Panc1 (cell line): ENCODE results near the gene EFNA2. TPM values are rescaled to one million over a fixed set of nuclear protein-coding genes. Genes with fewer than 3 reads are reported as not detected.

ENCODE experiments used
- ATAC-seq: fragments of 200-7000 bp; cut with Tn5 transposase; 2 replicates; pipeline ENCODE4 v1.9.1; 2020; ENCODE audit warnings: mild to moderate bottlenecking, moderate library complexity
- BruUV-seq: library from RNA; stranded (reverse); fragments of 400-500 nt; replicated peaks from 2 replicates; lab custom pipeline; 2021; lab: Mats Ljungman, UMichigan
- CTCF ChIA-PET: fragments of 300-600 bp; sonication (Branson Sonifier 250); formaldehyde crosslinking; loops from one replicate; lab custom pipeline; 2022; ENCODE audit warnings: antibody characterized with exemption; lab: Charles Lee
- POLR2A ChIA-PET: fragments of 300-600 bp; sonication (Branson Sonifier 250); formaldehyde crosslinking; loops from one replicate; lab custom pipeline; 2022; ENCODE audit warnings: antibody characterized with exemption; lab: Charles Lee
- DNase-seq: peaks from one replicate; pipeline ENCODE4 v3.0.0-alpha.2; 2010; ENCODE audit warnings: low read depth, low spot score
- H3K27ac ChIP-seq: 2 replicates; pipeline ENCODE4 v1.5.1; 2011; ENCODE audit warnings: mild to moderate bottlenecking, low read length, inconsistent platforms
- H3K27me3 ChIP-seq: fragments of 200-500 bp; sonication (Bioruptor generic); 2 replicates; pipeline ENCODE4 v1.6.0; 2014; ENCODE audit warnings: low read length, inconsistent platforms; ENCODE audit not compliant: control insufficient read depth, insufficient read depth
- H3K36me3 ChIP-seq: fragments of 200-500 bp; sonication (Bioruptor generic); 2 replicates; pipeline ENCODE4 v1.5.1; 2014; ENCODE audit warnings: inconsistent platforms, mild to moderate bottlenecking, low read length, moderate library complexity; ENCODE audit not compliant: control insufficient read depth, insufficient read depth
- H3K4me1 ChIP-seq: 2 replicates; pipeline ENCODE4 v1.5.1; 2011; ENCODE audit warnings: inconsistent platforms, mild to moderate bottlenecking, low read length, moderate library complexity; ENCODE audit not compliant: control insufficient read depth, insufficient read depth
- H3K4me3 ChIP-seq, 2 experiments: 2 replicates each; pipeline ENCODE4 v1.5.1; 2011 to 2012; ENCODE audit warnings: low read depth in 2 of 2, low read length in 2 of 2, mild to moderate bottlenecking in 2 of 2, inconsistent platforms in 1 of 2, moderate library complexity in 1 of 2
- H3K9me3 ChIP-seq: fragments of 200-500 bp; sonication (Bioruptor generic); 2 replicates; pipeline ENCODE4 v1.5.1; 2014; ENCODE audit warnings: low read depth, mild to moderate bottlenecking, inconsistent platforms, low read length, moderate library complexity; ENCODE audit not compliant: control insufficient read depth, insufficient read depth
- POLR2AphosphoS5 ChIP-seq: IDR thresholded peaks from 2 replicates; pipeline ENCODE4 v1.6.1; 2012; ENCODE audit warnings: mild to moderate bottlenecking, low read depth, low read length, moderate library complexity
- SIN3A ChIP-seq: IDR thresholded peaks from 2 replicates; pipeline ENCODE4 v1.6.1; 2012; ENCODE audit warnings: low read depth, mild to moderate bottlenecking, low read length, moderate library complexity, borderline replicate concordance; ENCODE audit not compliant: insufficient read depth
- TCF7L2 ChIP-seq: IDR thresholded peaks from 2 replicates; pipeline ENCODE4 v1.6.1; 2011; ENCODE audit warnings: mild to moderate bottlenecking, low read depth, low read length, inconsistent platforms
- in situ Hi-C: cut with HindIII; loops from 2 replicates; pipeline ENCODE4 v1.10.0; 2016; ENCODE audit warnings: low sequenced_read_pairs, low pct_unique_long_range_greater_than_20kb
- intact Hi-C: fragments of 100-400 bp; cut with micrococcal nuclease; formaldehyde crosslinking; loops from one replicate; pipeline ENCODE4 v1.10.0; 2022; ENCODE audit not compliant: unreplicated experiment
- total RNA-seq: library from RNA; stranded (reverse); gene quantifications from one replicate; pipeline ENCODE4 v1.2.1, GENCODE V29; 2021; ENCODE audit not compliant: unreplicated experiment
- TF ChIP-seq, protein P1 (sequence below): fragments of 450-650 bp; IDR thresholded peaks from 2 replicates; pipeline ENCODE4 v1.5.1; 2017; ENCODE audit warnings: mild to moderate bottlenecking
- TF ChIP-seq, protein P2 (sequence below), 2 experiments: IDR thresholded peaks; 2 replicates each; pipeline ENCODE4 v1.6.1; 2011 to 2012; ENCODE audit warnings: low read depth in 2 of 2, control low read depth in 1 of 2, low read length in 1 of 2, mild to moderate bottlenecking in 1 of 2, moderate library complexity in 1 of 2; ENCODE audit not compliant: insufficient read depth in 1 of 2

Gene EFNA2
- total RNA-seq, 1 experiment from 2014 or later = 7.8 TPM

DNA sequence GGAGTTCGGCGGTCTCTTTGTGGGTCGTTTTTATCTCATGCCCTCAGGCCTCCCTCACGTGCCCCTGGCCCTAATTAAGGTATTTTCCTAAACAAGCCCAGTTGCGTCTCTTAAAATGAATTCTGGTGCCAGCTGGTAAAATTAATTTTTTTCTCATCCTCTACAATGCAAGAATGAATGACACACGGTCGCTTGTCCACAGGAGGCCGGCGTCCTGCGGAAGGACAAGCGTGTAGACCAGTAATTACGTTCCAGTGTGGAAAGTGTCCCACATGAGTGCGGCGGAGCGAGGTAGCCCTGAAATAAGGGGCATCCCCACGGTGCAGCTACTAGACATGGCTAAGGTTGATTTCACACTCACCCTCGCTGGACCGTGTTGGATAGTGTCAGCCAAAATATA is 63.5 kb downstream of the EFNA2 start:
- ChIA-PET POLR2A (no interaction called here), CTCF (no interaction called here)
- TF ChIP-seq, protein P1, sequence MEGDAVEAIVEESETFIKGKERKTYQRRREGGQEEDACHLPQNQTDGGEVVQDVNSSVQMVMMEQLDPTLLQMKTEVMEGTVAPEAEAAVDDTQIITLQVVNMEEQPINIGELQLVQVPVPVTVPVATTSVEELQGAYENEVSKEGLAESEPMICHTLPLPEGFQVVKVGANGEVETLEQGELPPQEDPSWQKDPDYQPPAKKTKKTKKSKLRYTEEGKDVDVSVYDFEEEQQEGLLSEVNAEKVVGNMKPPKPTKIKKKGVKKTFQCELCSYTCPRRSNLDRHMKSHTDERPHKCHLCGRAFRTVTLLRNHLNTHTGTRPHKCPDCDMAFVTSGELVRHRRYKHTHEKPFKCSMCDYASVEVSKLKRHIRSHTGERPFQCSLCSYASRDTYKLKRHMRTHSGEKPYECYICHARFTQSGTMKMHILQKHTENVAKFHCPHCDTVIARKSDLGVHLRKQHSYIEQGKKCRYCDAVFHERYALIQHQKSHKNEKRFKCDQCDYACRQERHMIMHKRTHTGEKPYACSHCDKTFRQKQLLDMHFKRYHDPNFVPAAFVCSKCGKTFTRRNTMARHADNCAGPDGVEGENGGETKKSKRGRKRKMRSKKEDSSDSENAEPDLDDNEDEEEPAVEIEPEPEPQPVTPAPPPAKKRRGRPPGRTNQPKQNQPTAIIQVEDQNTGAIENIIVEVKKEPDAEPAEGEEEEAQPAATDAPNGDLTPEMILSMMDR = no peak
- TF ChIP-seq, protein P2, sequence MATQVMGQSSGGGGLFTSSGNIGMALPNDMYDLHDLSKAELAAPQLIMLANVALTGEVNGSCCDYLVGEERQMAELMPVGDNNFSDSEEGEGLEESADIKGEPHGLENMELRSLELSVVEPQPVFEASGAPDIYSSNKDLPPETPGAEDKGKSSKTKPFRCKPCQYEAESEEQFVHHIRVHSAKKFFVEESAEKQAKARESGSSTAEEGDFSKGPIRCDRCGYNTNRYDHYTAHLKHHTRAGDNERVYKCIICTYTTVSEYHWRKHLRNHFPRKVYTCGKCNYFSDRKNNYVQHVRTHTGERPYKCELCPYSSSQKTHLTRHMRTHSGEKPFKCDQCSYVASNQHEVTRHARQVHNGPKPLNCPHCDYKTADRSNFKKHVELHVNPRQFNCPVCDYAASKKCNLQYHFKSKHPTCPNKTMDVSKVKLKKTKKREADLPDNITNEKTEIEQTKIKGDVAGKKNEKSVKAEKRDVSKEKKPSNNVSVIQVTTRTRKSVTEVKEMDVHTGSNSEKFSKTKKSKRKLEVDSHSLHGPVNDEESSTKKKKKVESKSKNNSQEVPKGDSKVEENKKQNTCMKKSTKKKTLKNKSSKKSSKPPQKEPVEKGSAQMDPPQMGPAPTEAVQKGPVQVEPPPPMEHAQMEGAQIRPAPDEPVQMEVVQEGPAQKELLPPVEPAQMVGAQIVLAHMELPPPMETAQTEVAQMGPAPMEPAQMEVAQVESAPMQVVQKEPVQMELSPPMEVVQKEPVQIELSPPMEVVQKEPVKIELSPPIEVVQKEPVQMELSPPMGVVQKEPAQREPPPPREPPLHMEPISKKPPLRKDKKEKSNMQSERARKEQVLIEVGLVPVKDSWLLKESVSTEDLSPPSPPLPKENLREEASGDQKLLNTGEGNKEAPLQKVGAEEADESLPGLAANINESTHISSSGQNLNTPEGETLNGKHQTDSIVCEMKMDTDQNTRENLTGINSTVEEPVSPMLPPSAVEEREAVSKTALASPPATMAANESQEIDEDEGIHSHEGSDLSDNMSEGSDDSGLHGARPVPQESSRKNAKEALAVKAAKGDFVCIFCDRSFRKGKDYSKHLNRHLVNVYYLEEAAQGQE (IDR thresholded peaks at IDR 0.05; ENCODE audit: insufficient read depth in 1 of 2, low read depth in 2 of 2, low read length in 1 of 2) = no peak
- no peak for TF ChIP-seq POLR2AphosphoS5
- TF ChIP-seq SIN3A = no peak
- no peak for TF ChIP-seq TCF7L2
- no TSS peak for BruUV-seq
- ATAC-seq (no peak), DNase-seq (no peak)
- Histone ChIP-seq H3K27me3 (no peaks in the 10 kb centered on the region), H3K27ac (no peak overlapping the region), H3K9me3 (no peaks in the 10 kb centered on the region), H3K4me3 (no peak overlapping the region), H3K36me3 (no peaks in the 10 kb centered on the region), H3K4me1 (peaks cover 4% of the 10 kb centered on the region; the same call in 1 of the 2 replicates)
- in situ Hi-C loops (no loop called here), intact Hi-C loops (no loop called here)

DNA sequence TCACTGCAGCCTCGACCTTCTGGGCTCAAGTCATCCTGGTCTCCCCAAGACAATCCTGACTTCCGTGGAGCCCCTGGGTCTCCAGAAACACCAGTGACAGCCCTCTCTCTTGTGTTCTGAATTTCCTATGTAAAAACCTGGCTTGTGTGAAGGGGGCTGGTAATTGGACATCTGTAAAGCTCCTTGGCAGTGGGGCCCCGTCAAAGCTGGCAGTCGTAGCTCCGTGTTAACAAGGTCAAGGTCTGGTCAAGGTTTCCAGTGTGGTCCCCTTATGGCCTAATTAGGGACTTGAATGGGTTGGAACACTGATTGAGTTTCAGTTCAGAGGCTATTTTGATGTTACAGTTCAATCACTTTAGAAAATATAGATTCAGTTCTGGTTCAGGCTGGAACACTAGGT is 65.2 kb downstream of the EFNA2 start:
- Histone ChIP-seq H3K4me1 (peaks cover 7% of the 10 kb centered on the region; the same call in 1 of the 2 replicates), H3K27me3 (no peaks in the 10 kb centered on the region), H3K36me3 (no peaks in the 10 kb centered on the region; the same call in 1 of the 2 replicates), H3K9me3 (no peaks in the 10 kb centered on the region), H3K4me3 (no peak overlapping the region), H3K27ac (no peak overlapping the region)
- no TSS peak for BruUV-seq
- intact Hi-C loops = no loop called here
- DNase-seq (no peak), ATAC-seq (no peak)
- in situ Hi-C loops = no loop called here
- TF ChIP-seq POLR2AphosphoS5 (no peak), TCF7L2 (no peak), SIN3A (no peak)
- ChIA-PET CTCF (no interaction called here), POLR2A (interaction anchor here (0.5 kb wide), 1 partner anchor 70 kb away, joined by 3 read pairs; no protein-coding TSS in a partner anchor)

Other genes with a start within 250 kb of the EFNA2 start
- 47.5 TPM for gene ABCA7, start 245.8 kb upstream of the EFNA2 start, total RNA-seq
- gene ARHGAP45, start 218.7 kb upstream of the EFNA2 start, total RNA-seq = 27.8 TPM
- 279 TPM for gene POLR2E, start 190.5 kb upstream of the EFNA2 start, total RNA-seq
- gene GPX4, start 181.9 kb upstream of the EFNA2 start, total RNA-seq = 577 TPM
- 101 TPM for gene SBNO2, start 111.6 kb upstream of the EFNA2 start, total RNA-seq
- gene STK11, start 80.1 kb upstream of the EFNA2 start, total RNA-seq = 116 TPM
- gene CBARP, start 47.9 kb upstream of the EFNA2 start, total RNA-seq = 14.5 TPM
- 218 TPM for gene ATP5F1D, start 44.1 kb upstream of the EFNA2 start, total RNA-seq
- gene MIDN, start 37.3 kb upstream of the EFNA2 start, total RNA-seq = 118 TPM
- gene CIRBP, start 16.5 kb upstream of the EFNA2 start, total RNA-seq = 66.6 TPM
- 133 TPM for gene FAM174C, start 10.3 kb upstream of the EFNA2 start, total RNA-seq
- 73.0 TPM for gene NDUFS7, start 98.0 kb downstream of the EFNA2 start, total RNA-seq
- gene GAMT, start 115.7 kb downstream of the EFNA2 start, total RNA-seq = 21.2 TPM
- gene DAZAP1, start 121.7 kb downstream of the EFNA2 start, total RNA-seq = 195 TPM
- gene RPS15, start 152.5 kb downstream of the EFNA2 start, total RNA-seq = 1,067 TPM
- gene APC2, start 164.2 kb downstream of the EFNA2 start, total RNA-seq = 11.9 TPM
- gene C19orf25, start 193.3 kb downstream of the EFNA2 start, total RNA-seq = 34.7 TPM
- 9.9 TPM for gene PCSK4, start 204.5 kb downstream of the EFNA2 start, total RNA-seq
- gene REEP6, start 205.3 kb downstream of the EFNA2 start, total RNA-seq = 9.2 TPM
- gene ADAMTSL5, start 227.1 kb downstream of the EFNA2 start, total RNA-seq = 20.6 TPM
- not detected for gene PLK5, start 238.2 kb downstream of the EFNA2 start, total RNA-seq